Hepatocyte (in vitro differentiated cells): Measurements from ENCODE around the gene TUBA4B. TPM values are rescaled to one million over a fixed set of nuclear protein-coding genes. Genes with fewer than 3 reads are reported as not detected.

Experiments used
- DNase-seq: peaks from one replicate; pipeline ENCODE4 v3.0.0-alpha.2; 2016; ENCODE audit warnings: low spot score
- H2AFZ ChIP-seq: fragments of 200-600 bp; sonication (generic); 2 replicates; pipeline ENCODE4 v1.6.0; 2016; ENCODE audit warnings: antibody characterized with exemption, mild to moderate bottlenecking
- H3K27ac ChIP-seq: fragments of 200-600 bp; sonication (generic); 2 replicates; pipeline ENCODE4 v1.5.1; 2016; ENCODE audit warnings: mild to moderate bottlenecking
- H3K27me3 ChIP-seq: fragments of 200-600 bp; sonication (generic); 2 replicates; pipeline ENCODE4 v1.6.1; 2016
- H3K36me3 ChIP-seq: fragments of 200-600 bp; sonication (generic); replicated peaks from 2 replicates; pipeline ENCODE4 v1.5.1; 2016; ENCODE audit warnings: low read depth; ENCODE audit not compliant: insufficient read depth
- H3K4me1 ChIP-seq: fragments of 200-600 bp; sonication (generic); 2 replicates; pipeline ENCODE4 v1.5.1; 2016; ENCODE audit warnings: mild to moderate bottlenecking, moderate library complexity; ENCODE audit not compliant: insufficient read depth
- H3K4me2 ChIP-seq: fragments of 200-600 bp; sonication (generic); 2 replicates; pipeline ENCODE4 v1.6.0; 2016
- H3K4me3 ChIP-seq: fragments of 200-600 bp; sonication (generic); 2 replicates; pipeline ENCODE4 v1.5.1; 2016; ENCODE audit warnings: mild to moderate bottlenecking
- H3K79me2 ChIP-seq: fragments of 200-600 bp; sonication (generic); 2 replicates; pipeline ENCODE4 v1.6.0; 2017; ENCODE audit warnings: mild to moderate bottlenecking
- H3K9me2 ChIP-seq: fragments of 200-600 bp; sonication (generic); replicated peaks from 2 replicates; pipeline ENCODE4 v1.6.0; 2017; ENCODE audit warnings: mild to moderate bottlenecking; ENCODE audit not compliant: insufficient read depth
- H3K9me3 ChIP-seq: fragments of 200-600 bp; sonication (generic); 2 replicates; pipeline ENCODE4 v1.5.1; 2016; ENCODE audit warnings: low read depth, mild to moderate bottlenecking
- H4K20me1 ChIP-seq: fragments of 200-600 bp; sonication (generic); 2 replicates; pipeline ENCODE4 v1.6.0; 2016; ENCODE audit warnings: mild to moderate bottlenecking; ENCODE audit not compliant: insufficient read depth, poor library complexity, severe bottlenecking
- EZH2 ChIP-seq: fragments of 200-600 bp; sonication (generic); IDR thresholded peaks from 2 replicates; pipeline ENCODE4 v1.6.1; 2016; ENCODE audit warnings: antibody characterized with exemption, mild to moderate bottlenecking, borderline replicate concordance
- EZH2phosphoT487 ChIP-seq: fragments of 200-600 bp; sonication (generic); IDR thresholded peaks from one replicate; pipeline ENCODE4 v1.6.1; 2018; ENCODE audit warnings: antibody characterized with exemption, mild to moderate bottlenecking, low read depth, moderate library complexity; ENCODE audit not compliant: unreplicated experiment, severe bottlenecking
- WGBS: methylation state at CpG from one replicate; pipeline ENCODE4 v1.1.6; 2016; ENCODE audit warnings: low lambda C conversion rate; ENCODE audit errors: missing lambda C conversion rate; 5-methylcytosine and 5-hydroxymethylcytosine counted together
- polyA plus RNA-seq: library from polyadenylated mRNA; unstranded; fragments of >200 nt; fragmentation: Nextera tagmentation; extraction: Ambion mirVana; gene quantifications from 2 replicates; pipeline ENCODE4 v1.2.1, GENCODE V29; 2016
- total RNA-seq: library from RNA; depleted of rRNA; stranded (reverse); fragments of >200 nt; gene quantifications from 2 replicates; pipeline ENCODE4 v1.2.3, GENCODE V29; 2014
- TF ChIP-seq, protein P1 (sequence below): fragments of 200-600 bp; sonication (generic); IDR thresholded peaks from 2 replicates; pipeline ENCODE4 v1.5.1; 2016; ENCODE audit warnings: antibody characterized with exemption, mild to moderate bottlenecking; ENCODE audit not compliant: poor library complexity

TUBA4B gene
- total and polyA plus RNA-seq, 2 experiments from 2014 or later = 0.13 TPM; not detected in 1

DNA sequence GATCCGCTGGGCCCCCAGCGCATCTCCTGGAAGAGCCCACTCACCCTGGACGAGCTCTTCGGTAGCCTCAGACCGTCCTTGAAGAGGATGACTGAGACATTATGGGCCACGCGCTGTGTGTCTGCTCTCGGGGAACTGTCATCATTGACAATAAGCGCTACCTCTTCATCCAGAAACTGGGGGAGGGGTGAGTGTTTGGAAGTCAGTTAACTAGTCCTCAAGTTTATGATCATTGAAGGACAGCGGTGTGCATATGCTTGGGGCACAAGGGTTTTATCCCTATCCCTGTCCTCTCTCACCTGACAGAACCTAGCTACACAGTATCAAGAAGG lies 7.2 kb upstream of the TUBA4B start:
- Histone ChIP-seq H3K4me3 (peak overlapping the region; percentile 48), H3K27me3 (no peaks in the 10 kb centered on the region), H3K4me1 (peaks cover 39% of the 10 kb centered on the region), H3K36me3 (no peaks in the 10 kb centered on the region), H3K4me2 (peak overlapping the region; percentile 89), H3K9me2 (no peaks in the 10 kb centered on the region), H4K20me1 (no peaks in the 10 kb centered on the region), H3K9me3 (no peaks in the 10 kb centered on the region), H3K79me2 (peaks cover 22% of the 10 kb centered on the region), H3K27ac (peak overlapping the region; percentile 93), H2AFZ (peak overlapping the region; percentile 57)
- TF ChIP-seq, protein P1, sequence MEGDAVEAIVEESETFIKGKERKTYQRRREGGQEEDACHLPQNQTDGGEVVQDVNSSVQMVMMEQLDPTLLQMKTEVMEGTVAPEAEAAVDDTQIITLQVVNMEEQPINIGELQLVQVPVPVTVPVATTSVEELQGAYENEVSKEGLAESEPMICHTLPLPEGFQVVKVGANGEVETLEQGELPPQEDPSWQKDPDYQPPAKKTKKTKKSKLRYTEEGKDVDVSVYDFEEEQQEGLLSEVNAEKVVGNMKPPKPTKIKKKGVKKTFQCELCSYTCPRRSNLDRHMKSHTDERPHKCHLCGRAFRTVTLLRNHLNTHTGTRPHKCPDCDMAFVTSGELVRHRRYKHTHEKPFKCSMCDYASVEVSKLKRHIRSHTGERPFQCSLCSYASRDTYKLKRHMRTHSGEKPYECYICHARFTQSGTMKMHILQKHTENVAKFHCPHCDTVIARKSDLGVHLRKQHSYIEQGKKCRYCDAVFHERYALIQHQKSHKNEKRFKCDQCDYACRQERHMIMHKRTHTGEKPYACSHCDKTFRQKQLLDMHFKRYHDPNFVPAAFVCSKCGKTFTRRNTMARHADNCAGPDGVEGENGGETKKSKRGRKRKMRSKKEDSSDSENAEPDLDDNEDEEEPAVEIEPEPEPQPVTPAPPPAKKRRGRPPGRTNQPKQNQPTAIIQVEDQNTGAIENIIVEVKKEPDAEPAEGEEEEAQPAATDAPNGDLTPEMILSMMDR = no peak
- TF ChIP-seq EZH2 = no peak
- TF ChIP-seq EZH2phosphoT487 = no peak
- peak; percentile 34 for DNase-seq
- 34% methylated on average over 10 of the region's 10 CpGs for WGBS

DNA sequence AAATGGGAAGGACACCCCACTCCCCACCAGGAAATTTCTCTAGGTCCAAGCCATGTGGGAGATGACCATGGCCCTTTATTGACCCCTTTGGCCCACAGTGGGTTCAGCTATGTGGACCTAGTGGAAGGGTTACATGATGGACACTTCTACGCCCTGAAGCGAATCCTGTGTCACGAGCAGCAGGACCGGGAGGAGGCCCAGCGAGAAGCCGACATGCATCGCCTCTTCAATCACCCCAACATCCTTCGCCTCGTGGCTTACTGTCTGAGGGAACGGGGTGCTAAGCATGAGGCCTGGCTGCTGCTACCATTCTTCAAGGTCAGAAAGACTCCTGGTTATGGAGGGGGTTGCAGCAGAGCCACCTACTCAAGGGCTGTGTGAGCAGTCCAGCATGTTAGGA lies 6.5 kb upstream of the TUBA4B start:
- peak overlapping the region; percentile 89 for H3K4me2 ChIP-seq
- H2AFZ ChIP-seq = no peak overlapping the region
- no peaks in the 10 kb centered on the region for H4K20me1 ChIP-seq
- no peak for DNase-seq
- peaks cover 39% of the 10 kb centered on the region for H3K4me1 ChIP-seq
- H3K27ac ChIP-seq = peak overlapping the region; percentile 35
- peaks cover 22% of the 10 kb centered on the region for H3K79me2 ChIP-seq
- H3K27me3 ChIP-seq = no peaks in the 10 kb centered on the region
- TF ChIP-seq, protein P1 = no peak
- TF ChIP-seq EZH2phosphoT487 (no peak), EZH2 (no peak)
- H3K9me2 ChIP-seq = no peaks in the 10 kb centered on the region
- H3K36me3 ChIP-seq = no peaks in the 10 kb centered on the region
- H3K9me3 ChIP-seq = no peaks in the 10 kb centered on the region
- H3K4me3 ChIP-seq = no peak overlapping the region
- WGBS = 99% methylated on average over 10 of the region's 10 CpGs

DNA sequence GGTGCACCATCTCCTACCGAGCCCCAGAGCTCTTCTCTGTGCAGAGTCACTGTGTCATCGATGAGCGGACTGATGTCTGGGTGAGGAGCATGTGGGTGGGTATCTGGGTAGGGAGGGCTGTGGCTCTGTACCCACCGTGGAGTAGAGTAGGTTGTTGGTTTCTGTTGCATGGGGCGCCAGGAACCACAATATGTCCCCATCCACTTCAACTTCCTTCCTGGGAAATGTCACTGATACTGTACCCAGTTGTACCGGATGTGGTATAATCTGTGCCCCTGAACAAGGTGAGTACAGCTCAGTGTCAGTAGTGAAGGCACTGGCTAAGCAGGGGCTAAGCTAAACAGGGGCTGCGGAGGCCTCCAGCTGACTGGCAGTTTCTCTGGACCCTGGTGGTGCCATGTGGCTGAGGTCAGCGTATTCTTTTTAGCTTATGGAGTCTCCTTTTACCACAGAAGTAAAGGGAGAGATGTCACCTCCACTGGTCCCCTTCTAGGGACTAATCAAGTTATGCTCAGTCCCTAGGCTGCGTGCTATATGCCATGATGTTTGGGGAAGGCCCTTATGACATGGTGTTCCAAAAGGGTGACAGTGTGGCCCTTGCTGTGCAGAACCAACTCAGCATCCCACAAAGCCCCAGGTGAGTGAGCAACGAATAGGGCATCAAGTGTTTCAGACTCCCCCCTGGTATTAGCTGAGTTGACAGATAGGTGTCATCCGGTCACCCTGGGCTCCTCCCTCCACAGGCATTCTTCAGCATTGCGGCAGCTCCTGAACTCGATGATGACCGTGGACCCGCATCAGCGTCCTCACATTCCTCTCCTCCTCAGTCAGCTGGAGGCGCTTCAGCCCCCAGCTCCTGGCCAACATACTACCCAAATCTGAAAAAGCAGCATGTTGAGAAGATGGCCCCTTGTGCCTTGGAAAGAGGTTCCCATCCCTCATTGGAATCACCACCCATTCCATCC lies 5.1 kb upstream of the TUBA4B start:
- H3K79me2 ChIP-seq = peaks cover 22% of the 10 kb centered on the region

More for the DNA sequence above, 5.1 kb upstream of the TUBA4B start:
- peak overlapping the region; percentile 62 for H3K4me2 ChIP-seq
- DNase-seq = no peak
- H3K4me3 ChIP-seq = no peak overlapping the region
- TF ChIP-seq EZH2phosphoT487 = no peak
- no peak for TF ChIP-seq EZH2
- TF ChIP-seq, protein P1 = no peak
- no peaks in the 10 kb centered on the region for H3K9me3 ChIP-seq
- H2AFZ ChIP-seq = no peak overlapping the region
- H4K20me1 ChIP-seq = no peaks in the 10 kb centered on the region
- H3K4me1 ChIP-seq = peaks cover 44% of the 10 kb centered on the region
- H3K9me2 ChIP-seq = no peaks in the 10 kb centered on the region
- H3K36me3 ChIP-seq = no peaks in the 10 kb centered on the region
- WGBS = 93% methylated on average over 17 of the region's 17 CpGs
- peak overlapping the region; percentile 97 for H3K27ac ChIP-seq
- peaks cover 10% of the 10 kb centered on the region for H3K27me3 ChIP-seq
